ENCODE results near the gene DISP2. TPM values are rescaled to one million over a fixed set of nuclear protein-coding genes. Genes with fewer than 3 reads are reported as not detected.
A peak's percentile ranks its signal among the peaks of the same experiment; 100 is the strongest.

Gene DISP2
- total and polyA plus RNA-seq, 2 of the 8 experiments (the other 6 are each of a cell fraction or from before 2014, with no cell fraction given): 0.45 to 1.2 TPM

- H4K91ac ChIP-seq (replicated peaks; ENCODE audit: insufficient read length, low read length): no peak overlapping the region
- no peak overlapping the region for H2AK5ac ChIP-seq (ENCODE audit: low read depth, low read length)
- H3K18ac ChIP-seq (ENCODE audit: extremely low read depth, low read length): no peak overlapping the region
- peaks cover 0 to 14% of the 10 kb centered on the region in 2 experiments; a peak in 3 of 4 replicates for H3K79me2 ChIP-seq (ENCODE audit: control insufficient read depth in 1 of 2, insufficient read depth in 2 of 2, low read length in 2 of 2)
- no peak overlapping the region for H3K9ac ChIP-seq (replicated peaks in 1 of 4; ENCODE audit: extremely low read depth in 1 of 4, low read depth in 3 of 4, low read length in 3 of 4)
- no peaks in the 10 kb centered on the region for H4K20me1 ChIP-seq (replicated peaks in 1 of 2; ENCODE audit: control insufficient read depth in 1 of 2, insufficient read depth in 2 of 2, low read length in 2 of 2)
- H3K4ac ChIP-seq (replicated peaks; ENCODE audit: insufficient read length, low read depth, low read length): no peak overlapping the region
- H3K4me2 ChIP-seq (ENCODE audit: insufficient read depth in 1 of 2, low read depth in 2 of 2, low read length in 2 of 2): peak overlapping the region; percentile 79 to 82
- ChIA-PET POLR2A (ENCODE audit: partially characterized antibody) (interaction anchor here (0.7 to 5.6 kb wide), 7 partner anchors 12 to 115 kb away, joined by 3 to 66 read pairs (median 3); partner anchors contain the start of gene CCDC9B), CTCF (ENCODE audit: partially characterized antibody) (interaction anchor here (0.9 to 21.1 kb wide), 9 partner anchors 13 to 169 kb away, joined by 3 to 295 read pairs (median 5); partner anchors contain the start of gene CCDC9B)
- TF ChIP-seq RXRA (IDR thresholded peaks at IDR 0.05; ENCODE audit: insufficient read depth, low read depth, low read length) (no peak), SUZ12 (IDR thresholded peaks at IDR 0.05; ENCODE audit: low read length) (0 out of 2 replicates have a peak, but pooled peaks have one; percentile 3)
- H3K14ac ChIP-seq (ENCODE audit: insufficient read length): no peak overlapping the region
- H3K56ac ChIP-seq (replicated peaks; ENCODE audit: insufficient read length, low read depth, low read length): no peak overlapping the region
- H3K23me2 ChIP-seq (ENCODE audit: low read depth, low read length): peaks cover 13% of the 10 kb centered on the region
- no peak overlapping the region for H3K23ac ChIP-seq (ENCODE audit: insufficient read length)
- H3K79me1 ChIP-seq (ENCODE audit: low read depth, low read length): no peaks in the 10 kb centered on the region; the same call in 1 of the 2 replicates
- peaks cover 0 to 20% (median 9%) of the 10 kb centered on the region in 4 experiments; a peak in 4 of 7 replicates for H3K27me3 ChIP-seq (replicated peaks in 1 of 4; ENCODE audit: control insufficient read depth in 3 of 4, extremely low read depth in 1 of 4, insufficient read depth in 3 of 4, low read length in 3 of 4)
- H2BK12ac ChIP-seq (ENCODE audit: low read depth, low read length): no peak overlapping the region
- 83% methylated on average over 2 of the region's 2 CpGs; no CpG with 5 or more reads in 1 of the 2 experiments for WGBS, 2 experiments (ENCODE audit: extremely low coverage in 1 of 2, insufficient coverage in 1 of 2, insufficient read length in 1 of 2, insufficient replicate concordance in 2 of 2, low coverage in 1 of 2, low lambda C conversion rate in 2 of 2, missing lambda C conversion rate in 1 of 2)
- peaks cover 0 to 11% (median 0%) of the 10 kb centered on the region in 4 experiments; a peak in 3 of 8 replicates for H3K36me3 ChIP-seq (ENCODE audit: control insufficient read depth in 2 of 4, insufficient read depth in 4 of 4, low read length in 3 of 4)
- H4K8ac ChIP-seq (ENCODE audit: extremely low read depth, insufficient read depth, low read length): no peak overlapping the region
- no peak overlapping the region for H3K27ac ChIP-seq (ENCODE audit: low read depth, low read length)
- H4K5ac ChIP-seq (ENCODE audit: insufficient read length, low read depth, low read length): no peak overlapping the region
- H2BK5ac ChIP-seq (ENCODE audit: low read depth, low read length): no peak overlapping the region
- peaks cover 23 to 48% (median 35%) of the 10 kb centered on the region in 4 experiments for H3K4me1 ChIP-seq (replicated peaks in 1 of 4; ENCODE audit: control insufficient read depth in 3 of 4, insufficient read depth in 4 of 4, low read length in 3 of 4)
- no peak overlapping the region for H2BK20ac ChIP-seq (ENCODE audit: low read length)
- no peaks in the 10 kb centered on the region; a peak in 1 of 4 replicates for H3K9me3 ChIP-seq (ENCODE audit: insufficient read depth in 2 of 2, low read depth in 1 of 2, low read length in 1 of 2)
- no peak overlapping the region for H2BK120ac ChIP-seq (replicated peaks; ENCODE audit: low read depth, low read length)
- no peak for FAIRE-seq
- H2BK15ac ChIP-seq (ENCODE audit: low read length): no peak overlapping the region
- DNase-seq (ENCODE audit: low read depth in 1 of 2, low spot score in 2 of 2): no peak
- peak overlapping the region; percentile 62 to 79 (median 70); a peak in 7 of 8 replicates for H3K4me3 ChIP-seq (ENCODE audit: extremely low read depth in 1 of 4, insufficient read depth in 2 of 4, low read depth in 3 of 4, low read length in 4 of 4)
- no peak overlapping the region for H2AFZ ChIP-seq (ENCODE audit: low read length)
Measured at GRCh38 chr15:40325188-40325587, 32.8 kb upstream of the DISP2 start.

All from H1 (cell line).